Measurements from ENCODE around the gene RXRB.
"Not testable (repeated sequence)": the region's sequence is repeated elsewhere in the genome, so short reads cannot be mapped to it uniquely, and the experiment has no call there.

The RXRB gene

DNA sequence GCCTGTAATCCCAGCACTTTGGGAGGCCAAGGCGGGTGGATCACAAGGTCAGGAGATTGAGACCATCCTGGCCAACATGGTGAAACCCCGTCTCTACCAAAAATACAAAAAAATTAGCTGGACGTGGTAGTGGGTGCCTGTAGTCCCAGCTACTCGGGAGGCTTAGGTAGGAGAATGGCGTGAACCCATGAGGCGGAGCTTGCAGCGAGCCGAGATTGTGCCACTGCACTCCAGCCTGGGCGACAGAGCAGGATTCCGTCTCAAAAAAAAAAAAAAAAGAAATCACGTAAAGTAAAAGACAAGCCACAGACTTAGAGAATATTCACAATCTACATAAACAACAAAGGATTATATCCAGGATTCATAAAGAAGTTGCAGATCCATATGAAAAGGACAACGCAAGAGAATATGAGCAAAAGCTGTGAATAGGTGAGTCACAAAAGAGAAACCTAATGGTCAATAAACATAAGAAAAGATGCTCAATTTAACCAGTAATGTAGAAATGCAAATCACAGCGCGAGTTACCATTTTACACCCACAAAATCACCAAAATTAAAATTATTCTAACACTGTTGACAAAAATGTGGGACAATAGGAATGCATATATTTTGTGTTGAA lies 26.1 kb upstream of the RXRB start:
- not testable (repeated sequence) for H3K4me3 ChIP-seq (ENCODE audit: low read length); H3K36me3 ChIP-seq (ENCODE audit: control insufficient read depth, insufficient read depth, low read length); H3K27me3 ChIP-seq (ENCODE audit: control insufficient read depth, insufficient read depth, low read length); H3K4me1 ChIP-seq (ENCODE audit: control insufficient read depth, insufficient read depth, low read length); H3K27ac ChIP-seq (ENCODE audit: low read depth, low read length); H3K9ac ChIP-seq (ENCODE audit: low read length)

DNA sequence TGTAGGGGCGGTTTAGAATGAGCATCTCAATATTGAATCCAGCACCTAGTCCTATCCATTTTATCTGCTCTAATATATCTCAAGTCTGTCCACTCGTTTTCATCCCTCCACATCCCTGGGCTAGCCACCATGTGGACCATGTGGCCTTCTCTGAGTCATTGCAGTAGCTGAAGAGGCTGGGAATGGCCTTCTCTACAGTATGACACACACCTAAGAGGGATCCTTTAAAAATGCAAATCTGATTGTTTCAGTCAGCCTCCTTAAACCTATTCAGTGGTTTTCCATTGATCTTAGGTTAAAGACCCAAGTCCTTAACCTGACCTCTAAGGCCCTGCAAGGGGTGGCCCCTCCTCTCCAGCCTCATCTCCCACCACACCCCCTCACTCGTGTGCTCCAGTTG lies 17.2 kb upstream of the RXRB start:
- Histone ChIP-seq H3K36me3 (ENCODE audit: control insufficient read depth, insufficient read depth, low read length) (no peaks in the 10 kb centered on the region), H3K27me3 (ENCODE audit: control insufficient read depth, insufficient read depth, low read length) (no peaks in the 10 kb centered on the region), H3K9ac (ENCODE audit: low read length) (no peak overlapping the region), H3K4me1 (ENCODE audit: control insufficient read depth, insufficient read depth, low read length) (peaks cover 3% of the 10 kb centered on the region), H3K27ac (ENCODE audit: low read depth, low read length) (no peak overlapping the region), H3K4me3 (ENCODE audit: low read length) (no peak overlapping the region)

DNA sequence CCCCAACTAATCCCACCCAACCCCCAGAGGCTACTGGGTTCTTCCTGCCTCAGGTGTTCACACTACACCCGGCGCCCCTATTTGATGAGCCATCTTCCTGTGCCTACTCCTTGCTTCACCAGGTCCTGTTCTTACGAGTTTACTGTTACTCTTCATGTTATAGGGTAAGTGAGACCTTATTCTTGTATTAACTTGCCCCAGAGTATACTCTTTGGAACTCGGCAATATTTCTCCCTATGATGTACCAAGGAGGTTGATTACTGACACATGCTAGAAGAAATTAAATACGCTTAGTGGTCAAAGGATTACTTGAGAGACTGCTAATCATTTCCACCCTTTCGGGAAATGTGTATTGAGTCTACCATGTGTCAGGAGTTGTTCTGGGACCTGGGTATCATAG lies 16.8 kb upstream of the RXRB start:
- Histone ChIP-seq H3K36me3 (ENCODE audit: control insufficient read depth, insufficient read depth, low read length) (no peaks in the 10 kb centered on the region), H3K4me3 (ENCODE audit: low read length) (no peak overlapping the region), H3K27ac (ENCODE audit: low read depth, low read length) (no peak overlapping the region), H3K9ac (ENCODE audit: low read length) (no peak overlapping the region), H3K4me1 (ENCODE audit: control insufficient read depth, insufficient read depth, low read length) (peaks cover 3% of the 10 kb centered on the region), H3K27me3 (ENCODE audit: control insufficient read depth, insufficient read depth, low read length) (no peaks in the 10 kb centered on the region)

DNA sequence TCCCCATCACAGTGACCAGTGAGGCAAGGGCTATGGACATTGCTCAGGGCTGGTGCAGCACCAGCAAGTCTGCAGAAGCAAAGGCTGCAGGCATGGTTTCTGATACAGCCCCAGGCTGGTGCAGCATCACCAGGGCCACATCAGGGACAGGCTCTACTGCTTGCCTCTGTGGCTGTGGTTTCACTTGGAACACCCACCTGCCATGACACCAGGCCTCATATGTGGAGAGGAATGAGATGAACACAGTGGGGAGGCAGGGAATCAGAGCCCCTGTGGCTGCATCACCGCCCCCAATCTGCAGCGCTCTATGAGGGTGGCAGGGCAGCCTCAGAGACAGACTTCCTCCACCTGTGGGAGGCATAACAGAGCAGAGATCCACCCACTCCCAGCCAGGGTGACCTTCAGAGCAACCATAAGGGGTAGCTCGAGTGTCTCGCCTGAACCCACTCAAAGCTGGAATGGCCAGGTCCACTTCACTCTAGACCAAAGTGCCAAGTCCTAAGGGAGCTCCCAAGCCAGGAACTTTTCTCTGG lies 15.7 kb upstream of the RXRB start:
- H3K4me3 ChIP-seq (ENCODE audit: low read length), result no peak overlapping the region
- H3K27me3 ChIP-seq (ENCODE audit: control insufficient read depth, insufficient read depth, low read length), result no peaks in the 10 kb centered on the region
- H3K36me3 ChIP-seq (ENCODE audit: control insufficient read depth, insufficient read depth, low read length), result no peaks in the 10 kb centered on the region
- no peak overlapping the region for H3K27ac ChIP-seq (ENCODE audit: low read depth, low read length)
- H3K9ac ChIP-seq (ENCODE audit: low read length), result no peak overlapping the region
- peaks cover 3% of the 10 kb centered on the region for H3K4me1 ChIP-seq (ENCODE audit: control insufficient read depth, insufficient read depth, low read length)

DNA sequence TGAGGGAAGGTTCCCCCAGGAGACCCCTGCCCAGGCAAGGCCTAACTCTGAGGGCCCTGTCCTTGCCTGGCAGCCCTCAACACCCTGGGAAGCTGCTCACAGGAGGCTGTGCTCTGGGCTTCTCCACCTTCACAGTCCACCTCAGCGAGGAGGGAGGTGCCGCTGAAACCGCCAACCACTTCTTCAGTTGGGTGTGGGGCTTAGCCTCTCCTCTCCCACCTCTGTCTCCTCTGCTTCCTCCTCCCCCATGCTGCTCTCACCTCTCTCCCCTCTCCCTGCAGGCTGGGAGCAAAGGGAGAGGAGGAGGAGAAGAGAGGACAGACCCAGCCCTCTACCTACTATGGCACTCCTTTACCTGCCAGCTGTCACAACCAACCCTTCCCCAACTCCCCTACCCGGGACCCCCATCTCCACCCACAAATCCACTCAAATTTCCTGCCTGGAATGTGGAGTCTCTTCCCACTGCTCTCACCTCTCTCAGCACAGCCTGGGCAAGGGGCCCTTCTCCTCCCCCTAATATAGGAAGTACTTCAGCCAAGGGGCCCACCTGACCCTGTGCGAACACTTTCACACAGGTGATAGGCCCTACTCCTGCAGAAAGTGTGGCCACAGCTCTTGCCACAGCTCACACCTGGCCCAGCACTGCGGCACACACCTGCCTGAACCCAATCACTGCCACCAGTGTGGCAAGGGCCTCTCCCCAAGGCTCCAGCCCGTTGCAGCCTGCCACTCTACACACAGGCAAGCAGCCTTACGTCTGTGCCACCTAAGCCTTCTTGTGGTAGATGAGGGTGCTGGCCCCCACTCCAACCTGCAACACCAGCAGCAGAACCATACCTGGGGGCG lies 15.0 kb upstream of the RXRB start:
- peaks cover 3% of the 10 kb centered on the region for H3K4me1 ChIP-seq (ENCODE audit: control insufficient read depth, insufficient read depth, low read length)
- no peak overlapping the region for H3K27ac ChIP-seq (ENCODE audit: low read depth, low read length)
- H3K36me3 ChIP-seq (ENCODE audit: control insufficient read depth, insufficient read depth, low read length), result peaks cover 2% of the 10 kb centered on the region
- no peak overlapping the region for H3K4me3 ChIP-seq (ENCODE audit: low read length)
- no peak overlapping the region for H3K9ac ChIP-seq (ENCODE audit: low read length)
- no peaks in the 10 kb centered on the region for H3K27me3 ChIP-seq (ENCODE audit: control insufficient read depth, insufficient read depth, low read length)

DNA sequence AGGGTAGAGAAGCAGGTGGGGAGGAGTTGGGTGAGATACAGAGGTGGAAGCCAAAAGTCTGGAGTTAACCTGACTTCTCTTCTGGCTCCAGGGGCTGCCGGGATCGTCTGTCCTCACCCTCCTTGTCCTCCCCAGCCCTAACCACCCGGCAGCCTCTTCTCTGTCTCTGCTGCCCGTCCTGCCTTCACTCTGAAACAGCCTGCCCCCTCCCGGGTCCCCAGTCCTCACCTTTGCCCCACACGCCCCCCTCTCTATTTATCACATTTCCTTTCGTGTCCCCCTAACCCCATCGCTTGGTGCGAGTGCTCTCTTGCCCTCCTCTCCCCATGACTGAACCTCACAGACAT lies 13.5 kb upstream of the RXRB start:
- H3K9ac ChIP-seq (ENCODE audit: low read length), result no peak overlapping the region
- H3K36me3 ChIP-seq (ENCODE audit: control insufficient read depth, insufficient read depth, low read length), result peaks cover 5% of the 10 kb centered on the region
- H3K4me3 ChIP-seq (ENCODE audit: low read length), result peak overlapping the region; percentile 69
- peaks cover 3% of the 10 kb centered on the region for H3K4me1 ChIP-seq (ENCODE audit: control insufficient read depth, insufficient read depth, low read length)
- no peak overlapping the region for H3K27ac ChIP-seq (ENCODE audit: low read depth, low read length)
- H3K27me3 ChIP-seq (ENCODE audit: control insufficient read depth, insufficient read depth, low read length), result no peaks in the 10 kb centered on the region

DNA sequence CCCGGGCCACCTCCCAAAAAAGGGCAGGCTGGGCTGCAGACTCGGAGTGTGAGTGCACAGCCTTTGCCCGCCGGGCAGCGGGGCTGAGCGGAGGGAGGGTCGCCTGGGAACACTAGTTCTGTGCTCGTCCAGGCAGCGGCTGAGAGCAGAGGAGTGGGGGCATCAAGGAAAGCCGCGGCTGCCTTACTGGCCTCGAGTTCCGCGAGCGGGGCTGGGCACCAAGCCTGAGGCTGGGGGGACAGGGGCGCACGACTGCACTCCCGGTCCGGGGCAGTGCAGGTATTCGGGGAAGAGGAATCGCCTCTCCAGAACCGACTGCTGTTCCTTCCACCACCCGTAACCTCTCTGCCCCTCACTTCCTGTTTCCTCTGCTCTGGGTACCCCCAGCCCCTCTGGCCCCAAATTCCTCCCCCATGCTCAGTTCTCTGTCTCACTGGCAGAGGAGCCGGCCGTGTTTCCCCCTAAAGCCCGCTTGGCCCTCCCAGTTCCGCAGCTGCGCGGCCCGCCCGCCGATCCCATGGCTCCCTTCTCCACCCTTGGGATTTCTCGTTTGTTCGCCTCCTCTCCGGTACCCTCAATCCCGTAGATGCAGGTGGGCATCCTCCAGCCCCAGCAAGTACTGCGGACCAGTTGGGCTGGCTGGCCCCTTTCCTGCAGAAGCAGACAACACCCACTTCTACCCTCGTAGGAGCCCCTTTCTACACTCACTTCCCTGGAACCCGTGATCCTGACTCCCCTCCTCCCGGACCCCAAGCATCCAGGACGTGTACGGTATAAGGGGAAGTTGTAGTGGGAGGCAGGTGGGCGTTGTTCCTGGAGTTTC lies 12.9 kb upstream of the RXRB start:
- Histone ChIP-seq H3K4me3 (ENCODE audit: low read length) (peak overlapping the region; percentile 69), H3K9ac (ENCODE audit: low read length) (no peak overlapping the region), H3K4me1 (ENCODE audit: control insufficient read depth, insufficient read depth, low read length) (peaks cover 3% of the 10 kb centered on the region), H3K27me3 (ENCODE audit: control insufficient read depth, insufficient read depth, low read length) (no peaks in the 10 kb centered on the region), H3K36me3 (ENCODE audit: control insufficient read depth, insufficient read depth, low read length) (peaks cover 5% of the 10 kb centered on the region), H3K27ac (ENCODE audit: low read depth, low read length) (no peak overlapping the region)

DNA sequence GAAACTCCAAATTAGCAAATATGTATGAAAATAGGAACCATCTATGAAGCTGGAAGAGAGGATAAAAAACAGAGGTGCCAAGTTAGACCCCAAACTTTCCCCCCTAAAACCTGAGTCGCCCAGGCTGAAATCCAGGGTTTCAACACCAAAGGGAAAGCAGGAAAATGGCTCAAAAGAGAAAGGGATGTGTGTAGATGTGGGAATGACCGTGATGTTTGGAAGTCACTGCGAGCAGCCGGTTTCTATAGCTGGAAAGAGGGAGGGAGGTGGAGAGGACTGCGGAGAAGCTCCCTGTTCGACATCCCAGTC lies 12.3 kb upstream of the RXRB start:
- Histone ChIP-seq H3K9ac (ENCODE audit: low read length) (no peak overlapping the region), H3K27me3 (ENCODE audit: control insufficient read depth, insufficient read depth, low read length) (no peaks in the 10 kb centered on the region), H3K36me3 (ENCODE audit: control insufficient read depth, insufficient read depth, low read length) (peaks cover 5% of the 10 kb centered on the region), H3K4me3 (ENCODE audit: low read length) (peak overlapping the region; percentile 69), H3K27ac (ENCODE audit: low read depth, low read length) (no peak overlapping the region), H3K4me1 (ENCODE audit: control insufficient read depth, insufficient read depth, low read length) (peaks cover 3% of the 10 kb centered on the region)

DNA sequence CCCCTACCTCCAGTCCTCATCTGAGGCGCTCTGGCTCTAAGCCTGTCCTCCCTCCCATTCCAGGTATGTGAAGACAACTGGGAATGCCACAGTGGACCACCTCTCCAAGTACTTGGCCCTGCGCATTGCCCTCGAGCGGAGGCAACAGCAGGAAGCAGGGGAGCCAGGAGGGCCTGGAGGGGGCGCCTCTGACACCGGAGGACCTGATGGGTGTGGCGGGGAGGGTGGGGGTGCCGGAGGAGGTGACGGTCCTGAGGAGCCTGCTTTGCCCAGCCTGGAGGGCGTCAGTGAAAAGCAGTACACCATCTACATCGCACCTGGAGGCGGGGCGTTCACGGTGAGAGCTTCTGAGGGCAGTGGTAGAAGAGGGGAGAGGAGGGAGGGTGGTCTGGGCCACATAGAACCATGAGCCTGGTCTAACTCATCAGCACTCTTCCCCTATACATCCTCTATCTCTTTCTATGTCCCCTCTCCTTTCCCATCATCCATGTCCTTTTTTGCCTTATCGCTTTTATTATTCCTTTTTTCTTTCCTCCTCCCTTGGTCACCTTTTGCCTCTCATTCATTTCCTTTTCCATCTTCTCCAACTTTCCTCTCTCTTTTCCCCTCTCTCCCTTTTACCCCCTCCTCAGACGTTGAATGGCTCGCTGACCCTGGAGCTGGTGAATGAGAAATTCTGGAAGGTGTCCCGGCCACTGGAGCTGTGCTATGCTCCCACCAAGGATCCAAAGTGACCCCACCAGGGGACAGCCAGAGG lies 11.4 kb upstream of the RXRB start:
- Histone ChIP-seq H3K9ac (ENCODE audit: low read length) (no peak overlapping the region), H3K27me3 (ENCODE audit: control insufficient read depth, insufficient read depth, low read length) (no peaks in the 10 kb centered on the region), H3K36me3 (ENCODE audit: control insufficient read depth, insufficient read depth, low read length) (peaks cover 5% of the 10 kb centered on the region), H3K27ac (ENCODE audit: low read depth, low read length) (no peak overlapping the region), H3K4me3 (ENCODE audit: low read length) (no peak overlapping the region), H3K4me1 (ENCODE audit: control insufficient read depth, insufficient read depth, low read length) (peaks cover 6% of the 10 kb centered on the region)

DNA sequence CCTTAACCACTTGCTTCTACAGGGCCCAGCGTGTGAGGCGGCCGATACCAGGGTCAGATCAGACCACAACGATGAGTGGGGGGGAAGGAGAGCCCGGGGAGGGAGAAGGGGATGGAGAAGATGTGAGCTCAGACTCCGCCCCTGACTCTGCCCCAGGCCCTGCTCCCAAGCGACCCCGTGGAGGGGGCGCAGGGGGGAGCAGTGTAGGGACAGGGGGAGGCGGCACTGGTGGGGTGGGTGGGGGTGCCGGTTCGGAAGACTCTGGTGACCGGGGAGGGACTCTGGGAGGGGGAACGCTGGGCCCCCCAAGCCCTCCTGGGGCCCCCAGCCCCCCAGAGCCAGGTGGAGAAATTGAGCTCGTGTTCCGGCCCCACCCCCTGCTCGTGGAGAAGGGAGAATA lies 10.7 kb upstream of the RXRB start:
- H3K27me3 ChIP-seq (ENCODE audit: control insufficient read depth, insufficient read depth, low read length), result no peaks in the 10 kb centered on the region

DNA sequence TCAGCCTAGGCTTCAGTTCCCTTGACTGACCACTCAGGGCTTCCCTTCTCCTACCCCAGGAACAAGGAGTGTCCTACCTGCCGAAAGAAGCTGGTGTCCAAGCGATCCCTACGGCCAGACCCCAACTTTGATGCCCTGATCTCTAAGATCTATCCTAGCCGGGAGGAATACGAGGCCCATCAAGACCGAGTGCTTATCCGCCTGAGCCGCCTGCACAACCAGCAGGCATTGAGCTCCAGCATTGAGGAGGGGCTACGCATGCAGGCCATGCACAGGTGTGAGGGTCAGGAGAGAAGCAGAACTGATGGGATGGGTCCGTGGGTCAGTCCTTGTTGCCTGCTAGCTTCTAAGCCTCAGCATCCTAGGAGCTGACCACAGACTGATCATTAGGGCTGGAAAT lies 9.4 kb upstream of the RXRB start:
- Histone ChIP-seq H3K27me3 (ENCODE audit: control insufficient read depth, insufficient read depth, low read length) (no peaks in the 10 kb centered on the region), H3K9ac (ENCODE audit: low read length) (no peak overlapping the region), H3K36me3 (ENCODE audit: control insufficient read depth, insufficient read depth, low read length) (peaks cover 5% of the 10 kb centered on the region), H3K4me3 (ENCODE audit: low read length) (no peak overlapping the region), H3K27ac (ENCODE audit: low read depth, low read length) (no peak overlapping the region), H3K4me1 (ENCODE audit: control insufficient read depth, insufficient read depth, low read length) (peaks cover 6% of the 10 kb centered on the region)

More for the DNA sequence above, 10.7 kb upstream of the RXRB start:
- Histone ChIP-seq H3K4me1 (ENCODE audit: control insufficient read depth, insufficient read depth, low read length) (peaks cover 6% of the 10 kb centered on the region), H3K9ac (ENCODE audit: low read length) (no peak overlapping the region), H3K36me3 (ENCODE audit: control insufficient read depth, insufficient read depth, low read length) (peaks cover 5% of the 10 kb centered on the region), H3K27ac (ENCODE audit: low read depth, low read length) (no peak overlapping the region), H3K4me3 (ENCODE audit: low read length) (no peak overlapping the region)
